Suprapubic skin (tissue), 4 donors: ENCODE data around the gene C2CD4A.

Experiments
- CTCF ChIP-seq, 2 donors: fragments of 200-600 bp in 1 of 2; fragments of 450-650 bp in 1 of 2; sonication (generic) in 1 of 2; IDR thresholded peaks; one replicate each; pipeline ENCODE4 v1.5.1; 2016 to 2019; ENCODE audit warnings: antibody characterized with exemption in 2 of 2, mild to moderate bottlenecking in 1 of 2, moderate library complexity in 1 of 2
- POLR2A ChIP-seq, 2 donors: fragments of 450-650 bp; IDR thresholded peaks; one replicate each; pipeline ENCODE4 v1.6.1; 2017; ENCODE audit warnings: antibody characterized with exemption in 2 of 2, mild to moderate bottlenecking in 2 of 2, moderate library complexity in 2 of 2
- POLR2AphosphoS5 ChIP-seq, 3 donors: sonication (generic); formaldehyde crosslinking; IDR thresholded peaks; one replicate each; pipeline ENCODE4 v1.6.1; 2017; ENCODE audit warnings: antibody characterized with exemption in 3 of 3

GRCh38 chr15:62088353-62088693 is 21.5 kb downstream of the C2CD4A start:
- TF ChIP-seq CTCF (IDR thresholded peaks at IDR 0.05) (no peak), POLR2AphosphoS5 (IDR thresholded peaks at IDR 0.05) (no peak), POLR2A (IDR thresholded peaks at IDR 0.05) (no peak)
